Superior temporal gyrus (tissue), 1 donor: ENCODE data around the gene ZSCAN29.
"Not testable (repeated sequence)": the region's sequence is repeated elsewhere in the genome, so short reads cannot be mapped to it uniquely, and the experiment has no call there.

ENCODE experiments used
- DNase-seq: peaks from one replicate; pipeline ENCODE4 v3.0.0-alpha.2; 2016; ENCODE audit errors: extremely low spot score

ZSCAN29 gene

DNA sequence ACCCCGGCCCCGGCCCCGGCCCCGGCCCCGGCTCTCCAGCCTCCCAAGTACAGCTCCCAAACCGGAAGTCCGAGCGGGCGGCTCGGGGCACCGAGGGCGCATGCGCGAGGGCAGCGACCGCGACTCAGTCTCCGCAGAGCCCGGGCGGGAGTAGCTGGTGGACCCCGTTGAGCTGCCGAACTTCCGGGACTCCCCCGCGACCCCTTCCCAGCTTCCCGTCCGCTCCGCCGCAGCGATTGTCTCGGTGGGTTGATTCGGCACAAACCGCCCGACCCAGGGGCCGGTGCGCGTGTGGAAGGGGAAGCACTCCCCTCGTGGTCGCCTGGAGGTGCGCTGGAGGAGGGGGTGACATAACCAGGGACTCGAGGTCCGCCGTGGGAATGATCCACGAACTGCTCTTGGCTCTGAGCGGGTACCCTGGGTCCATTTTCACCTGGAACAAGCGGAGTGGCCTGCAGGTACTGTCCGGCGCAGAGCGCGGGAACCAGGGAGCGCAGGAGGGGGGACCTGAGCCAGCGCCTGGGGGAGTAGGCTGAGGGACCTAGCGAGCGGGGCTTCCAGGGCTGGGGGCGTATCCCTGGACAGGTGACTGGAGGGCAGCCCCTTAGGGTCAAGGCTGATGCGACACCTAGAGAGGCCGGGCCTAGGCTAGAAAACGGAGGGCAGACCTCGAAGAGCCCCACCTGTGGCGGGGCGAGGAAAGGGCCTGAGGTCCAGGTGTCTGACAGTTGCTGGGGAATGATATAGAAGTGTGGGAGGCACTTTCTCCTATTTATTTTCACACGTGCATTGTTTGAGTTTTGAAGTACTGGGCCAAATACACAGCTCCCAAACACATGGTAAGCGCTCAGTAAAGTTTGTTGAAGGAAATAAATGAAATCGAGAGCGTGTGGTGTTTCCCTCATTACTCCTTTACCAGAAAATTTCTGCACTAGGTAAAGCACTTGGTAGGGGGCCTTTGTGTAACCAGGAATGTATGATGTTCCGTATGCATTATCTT lies at the start of gene ZSCAN29, which contains the start of gene TUBGCP4:
ZSCAN29 (minus strand) TSS at position 69 of the 1,000 bp plus-strand sequence. CDS start 1,130 bp downstream, outside the sequence.
TUBGCP4 (plus strand) TSS at position 127 of the 1,000 bp plus-strand sequence; CDS start at position 381, 254 bp downstream.
- peak; percentile 82 for DNase-seq

- DNase-seq = no peak
Measured at GRCh38 chr15:43420435-43420834, 49.6 kb upstream of the ZSCAN29 start.

- no peak for DNase-seq
Measured at GRCh38 chr15:43414196-43414595, 43.4 kb upstream of the ZSCAN29 start.

GRCh38 chr15:43412096-43412495 lies 41.3 kb upstream of the ZSCAN29 start:
- DNase-seq = no peak

DNA sequence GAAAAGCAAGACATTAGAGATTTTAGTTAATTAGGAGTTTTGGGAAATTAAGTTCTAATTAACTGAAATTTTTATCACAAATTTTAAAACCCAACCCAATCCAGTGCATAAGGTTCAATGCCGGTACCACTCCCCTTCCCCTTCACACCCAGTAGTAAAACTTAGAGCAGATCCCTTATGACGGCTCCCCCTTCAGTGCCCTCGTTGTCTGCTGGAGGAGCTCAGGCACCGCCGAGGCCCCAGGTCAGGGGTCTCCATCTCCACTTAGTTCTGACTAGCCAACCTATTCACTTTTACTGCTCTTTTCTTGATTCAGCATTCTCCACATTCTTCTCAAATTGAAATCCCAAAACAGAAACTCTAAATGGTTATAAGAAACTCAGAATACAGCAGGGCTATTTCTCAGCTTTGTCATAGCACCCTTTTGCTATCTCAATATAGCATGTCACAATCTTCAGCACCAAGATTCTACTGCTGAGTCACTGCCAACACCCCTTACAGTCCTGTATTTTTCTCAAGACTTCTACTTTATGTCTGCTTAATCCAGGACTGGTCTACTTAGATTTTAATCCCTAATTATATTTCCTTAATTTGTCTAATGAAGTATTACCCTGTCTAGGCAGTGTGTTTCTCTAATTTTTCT lies 39.9 kb upstream of the ZSCAN29 start:
- no peak for DNase-seq

DNA sequence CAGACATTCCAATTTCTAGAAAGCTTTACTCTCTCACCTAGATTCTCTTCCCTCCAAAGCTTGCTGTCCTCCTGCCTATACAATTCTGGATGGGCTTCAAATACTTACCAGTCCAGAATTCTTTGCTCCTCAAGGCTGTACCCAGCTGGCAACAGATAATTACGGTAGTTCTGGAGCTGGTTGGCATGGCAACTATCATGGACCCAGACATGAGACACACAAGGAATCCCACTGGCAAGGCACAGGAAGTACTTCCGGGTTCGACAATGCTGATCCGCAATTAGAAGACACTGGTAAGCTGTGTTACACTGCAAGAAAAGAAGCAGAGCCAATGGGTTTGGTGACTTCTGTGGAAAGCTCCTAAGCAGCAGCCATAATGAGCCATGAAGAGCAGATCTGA lies 37.9 kb upstream of the ZSCAN29 start:
- no peak for DNase-seq

DNA sequence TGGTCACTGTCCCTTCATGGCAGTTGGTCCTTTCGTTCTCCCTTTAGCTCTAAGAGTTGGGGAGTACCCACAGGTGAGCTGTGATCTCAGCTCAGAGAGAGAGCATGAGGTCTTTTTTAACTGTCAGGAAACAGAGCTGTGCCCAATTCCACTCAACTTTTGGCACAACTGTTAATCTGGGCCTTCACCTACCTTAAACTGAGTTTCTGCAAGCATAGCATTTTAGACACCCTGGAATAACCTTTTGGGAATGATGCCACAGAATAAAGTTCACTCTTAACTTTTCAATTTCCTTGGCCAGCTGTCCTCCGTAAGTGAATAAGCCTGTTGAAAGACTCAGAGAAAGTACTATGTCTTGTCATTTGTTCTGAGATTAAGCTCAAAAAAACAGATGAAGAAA lies 36.0 kb upstream of the ZSCAN29 start:
- DNase-seq = no peak

DNA sequence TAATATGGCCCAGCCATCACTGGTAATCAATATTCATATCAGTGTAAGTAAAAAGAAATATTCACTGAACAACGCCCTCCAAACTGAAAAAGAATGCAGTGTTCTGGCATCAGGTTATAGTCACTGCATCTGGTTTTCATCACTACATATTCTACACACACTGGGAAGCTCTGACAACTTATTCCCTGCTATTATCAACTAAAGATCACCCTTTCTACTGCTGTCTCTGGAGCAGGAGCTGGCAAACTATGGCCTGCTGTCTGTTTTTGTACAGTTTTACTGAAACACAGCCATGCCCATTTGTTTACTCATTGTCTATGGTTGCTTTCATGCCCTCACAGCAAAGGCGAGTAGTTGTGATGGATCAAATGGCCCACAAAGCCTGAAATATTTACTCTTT lies 35.3 kb upstream of the ZSCAN29 start:
- no peak for DNase-seq

DNA sequence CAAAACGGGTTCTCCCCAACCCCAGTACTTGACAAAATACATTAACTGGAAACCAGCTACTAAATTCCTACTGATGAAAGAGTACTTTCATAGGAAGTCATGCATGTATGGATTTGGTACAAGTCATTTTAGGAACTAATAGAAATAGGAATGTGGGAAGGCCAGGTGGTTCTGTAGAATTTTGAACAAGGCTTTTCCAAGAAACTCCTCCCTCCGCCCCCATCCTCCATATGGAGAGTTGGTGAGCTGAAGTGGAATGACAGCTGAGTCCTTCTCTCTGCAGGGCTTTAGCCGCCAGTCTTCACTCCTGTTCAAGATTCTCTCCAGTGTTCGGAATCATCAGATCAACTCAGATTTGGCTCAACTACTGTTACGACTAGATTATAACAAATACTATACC lies 33.3 kb upstream of the ZSCAN29 start:
- peak; percentile 56 for DNase-seq

DNA sequence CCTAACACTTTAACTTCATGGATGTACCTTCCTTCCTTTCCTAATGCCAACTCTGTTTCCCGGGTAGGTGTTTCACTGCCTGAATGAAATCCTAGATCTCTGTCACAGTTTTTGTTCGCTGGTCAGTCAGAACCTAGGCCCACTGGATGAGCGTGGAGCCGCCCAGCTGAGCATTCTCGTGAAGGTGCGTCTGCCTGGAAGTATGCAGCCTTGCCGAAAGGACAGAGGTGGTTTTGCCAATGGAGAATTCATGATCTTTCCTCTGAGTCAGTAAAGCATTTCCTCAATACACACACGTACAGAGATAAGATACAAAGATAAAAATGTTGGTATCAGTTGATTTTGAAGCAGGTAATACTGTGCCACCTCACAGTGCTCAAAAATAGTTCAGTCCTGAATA lies 32.8 kb upstream of the ZSCAN29 start:
- no peak for DNase-seq

DNA sequence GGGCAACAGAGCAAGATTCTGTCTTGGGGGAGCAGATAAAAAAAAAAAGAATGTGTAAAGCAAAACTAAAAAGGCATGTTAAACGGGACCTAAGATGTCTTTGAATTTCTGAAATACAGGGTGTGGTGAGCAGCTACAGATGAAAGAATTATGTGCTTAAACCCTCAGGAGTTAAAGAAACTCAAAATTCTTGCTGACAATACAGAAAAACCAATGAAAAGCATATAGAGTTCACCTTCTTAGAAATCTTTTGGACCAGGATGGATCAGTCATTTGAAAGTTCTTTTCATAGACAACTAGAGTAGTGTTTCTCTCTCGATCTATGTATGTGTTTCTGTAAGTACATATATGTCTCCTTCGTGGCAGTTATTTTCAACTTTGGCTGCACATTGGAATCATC lies 31.4 kb upstream of the ZSCAN29 start:
- peak; percentile 29 for DNase-seq

DNA sequence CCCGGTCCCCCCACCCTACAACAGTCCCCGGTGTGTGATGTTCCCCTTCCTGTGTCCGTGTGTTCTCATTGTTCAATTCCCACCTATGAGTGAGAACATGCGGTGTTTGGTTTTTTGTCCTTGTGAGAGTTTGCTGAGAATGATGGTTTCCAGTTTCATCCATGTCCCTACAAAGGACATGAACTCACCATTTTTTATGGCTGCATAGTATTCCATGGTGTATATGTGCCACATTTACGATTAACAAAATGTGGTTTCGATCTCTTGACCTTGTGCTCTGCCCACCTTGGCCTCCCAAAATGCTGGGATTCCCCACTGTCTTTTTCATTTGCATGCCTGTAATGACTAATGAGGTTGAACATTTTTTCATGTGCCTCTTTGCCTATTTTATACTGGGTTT lies 22.7 kb upstream of the ZSCAN29 start:
- not testable (repeated sequence) for DNase-seq

DNA sequence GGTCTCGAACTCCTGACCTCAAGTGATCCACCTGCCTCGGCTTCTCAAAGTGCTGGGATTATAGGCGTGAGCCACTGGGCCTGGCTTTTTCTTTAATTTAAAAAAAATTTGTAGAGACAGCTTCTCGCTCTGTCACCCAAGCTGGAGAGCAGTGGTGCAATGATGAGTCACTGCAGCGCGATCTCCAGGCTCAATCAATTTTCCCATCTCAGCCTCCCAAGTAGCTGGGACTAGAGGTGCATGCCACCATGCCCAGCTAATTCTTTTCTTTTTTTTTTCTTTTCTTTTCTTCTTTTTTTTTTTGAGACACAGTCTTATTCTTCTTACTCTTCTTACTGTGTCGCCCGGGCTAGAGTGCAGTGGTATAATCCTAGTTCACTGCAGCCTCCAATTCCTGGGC lies 19.9 kb upstream of the ZSCAN29 start:
- no peak for DNase-seq

- no peak for DNase-seq
Measured at GRCh38 chr15:43383070-43383469, 12.2 kb upstream of the ZSCAN29 start.

GRCh38 chr15:43382310-43382709 lies 11.5 kb upstream of the ZSCAN29 start:
- DNase-seq = no peak

GRCh38 chr15:43378601-43379000 lies 7.8 kb upstream of the ZSCAN29 start:
- no peak for DNase-seq

- peak; percentile 38 for DNase-seq
Measured at GRCh38 chr15:43376017-43376705, 5.3 kb upstream of the ZSCAN29 start.

GRCh38 chr15:43370310-43370974 lies 401 bp downstream of the ZSCAN29 start:
- DNase-seq = no peak

GRCh38 chr15:43361313-43361903 lies 9.4 kb downstream of the ZSCAN29 start:
- no peak for DNase-seq

- no peak for DNase-seq
Measured at GRCh38 chr15:43360821-43361220, 10.0 kb downstream of the ZSCAN29 start.

DNA sequence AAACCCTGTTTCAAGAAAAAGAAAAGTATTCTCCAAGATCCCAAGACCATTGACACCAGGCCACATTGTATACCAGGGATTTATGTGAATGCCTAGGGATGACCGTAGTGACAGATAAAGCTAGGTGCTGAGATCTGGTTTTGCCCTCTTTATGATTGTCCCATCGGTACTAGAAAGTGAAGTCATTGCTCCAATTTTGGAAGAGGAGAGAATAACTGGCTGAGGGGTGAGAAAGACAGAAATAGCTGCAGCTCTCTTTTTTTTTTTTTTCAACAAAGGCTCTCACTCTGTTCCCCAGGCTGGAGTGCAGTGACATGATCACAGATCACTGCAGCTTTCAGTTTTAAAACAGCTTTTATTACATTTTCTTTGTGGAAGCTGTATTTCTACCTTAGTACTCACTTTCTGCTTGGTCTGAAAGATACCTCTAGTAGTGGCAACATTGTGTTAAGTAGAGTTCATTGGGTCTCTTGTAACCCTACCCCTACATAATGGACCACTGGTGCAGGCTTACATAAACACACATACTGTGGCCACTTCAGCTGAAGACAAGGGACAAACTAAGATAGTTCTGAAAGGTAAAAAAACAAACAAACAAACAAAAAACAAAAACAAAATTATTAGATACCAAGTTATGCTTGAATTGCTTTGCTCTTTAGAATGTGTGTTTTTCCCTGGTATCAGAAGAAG lies 18.0 kb downstream of the ZSCAN29 start:
- no peak for DNase-seq
